ENCODE measurements around the gene KCNAB1.
"Not testable (repeated sequence)": the region's sequence is repeated elsewhere in the genome, so short reads cannot be mapped to it uniquely, and the experiment has no call there.

The KCNAB1 gene

DNA sequence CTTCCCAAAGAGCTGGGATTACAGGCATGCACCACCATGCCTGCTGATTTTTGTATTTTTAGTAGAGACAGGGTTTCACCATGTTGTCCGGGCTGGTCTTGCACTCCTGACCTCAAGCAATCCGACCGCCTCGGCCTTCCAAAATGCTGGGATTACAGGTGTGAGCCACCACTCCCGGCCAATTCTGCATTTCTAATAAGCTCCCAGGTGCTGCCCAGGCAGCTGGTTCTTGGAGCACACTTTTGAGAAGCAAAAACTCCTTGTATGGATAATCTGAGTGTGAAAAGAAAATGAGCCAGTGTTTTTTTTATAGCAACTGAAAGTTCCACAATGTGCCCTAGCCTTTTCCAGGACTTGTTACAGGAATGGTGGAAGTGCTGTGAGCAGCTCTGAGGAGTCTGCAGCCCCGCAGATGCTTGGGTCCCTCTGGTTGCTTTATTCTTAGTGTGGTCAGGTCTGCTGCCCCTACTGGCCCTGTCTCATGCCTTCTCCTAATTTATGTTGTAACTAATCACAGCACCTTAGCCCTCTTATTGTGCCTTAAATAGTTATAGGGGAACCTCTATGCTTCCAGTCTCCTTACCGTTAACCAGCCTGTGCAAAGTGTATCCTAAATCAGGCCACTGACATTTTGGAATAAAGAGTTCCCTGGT, 13.5 kb upstream of the KCNAB1 start:
- Histone ChIP-seq H3K4me1 (ENCODE audit: control insufficient read depth, insufficient read depth, low read length) (no peaks in the 10 kb centered on the region), H3K9me3 (ENCODE audit: control insufficient read depth, insufficient read depth, low read length) (no peaks in the 10 kb centered on the region), H3K36me3 (ENCODE audit: control insufficient read depth, insufficient read depth, low read length) (no peaks in the 10 kb centered on the region), H3K4me3 (ENCODE audit: low read depth, low read length) (no peak overlapping the region), H3K27me3 (ENCODE audit: control insufficient read depth, insufficient read depth, low read length) (no peaks in the 10 kb centered on the region), H3K9ac (ENCODE audit: low read depth, low read length) (no peak overlapping the region), H3K27ac (ENCODE audit: low read depth, low read length) (no peak overlapping the region)

DNA sequence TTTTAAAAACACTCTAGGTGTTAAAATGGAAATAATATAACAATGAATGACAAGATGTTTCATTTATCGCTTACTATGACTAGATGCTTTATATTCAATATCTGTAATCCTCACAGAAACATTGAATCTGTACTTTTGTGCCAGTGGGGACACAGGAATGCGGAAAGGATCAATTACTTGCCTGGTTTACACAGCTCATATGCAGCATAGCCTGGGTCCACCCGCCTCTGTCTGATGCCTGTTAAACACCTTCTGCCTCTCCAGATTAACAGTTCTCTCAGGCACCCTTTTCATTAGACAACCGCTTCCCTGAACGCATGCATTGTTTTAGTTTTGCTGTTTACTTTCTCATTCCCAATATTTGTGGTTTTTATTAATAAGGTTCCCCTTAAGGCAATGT, 12.9 kb upstream of the KCNAB1 start:
- H3K9ac ChIP-seq (ENCODE audit: low read depth, low read length) = no peak overlapping the region
- no peaks in the 10 kb centered on the region for H3K27me3 ChIP-seq (ENCODE audit: control insufficient read depth, insufficient read depth, low read length)
- H3K9me3 ChIP-seq (ENCODE audit: control insufficient read depth, insufficient read depth, low read length) = no peaks in the 10 kb centered on the region
- no peak overlapping the region for H3K27ac ChIP-seq (ENCODE audit: low read depth, low read length)
- no peak overlapping the region for H3K4me3 ChIP-seq (ENCODE audit: low read depth, low read length)
- H3K36me3 ChIP-seq (ENCODE audit: control insufficient read depth, insufficient read depth, low read length) = no peaks in the 10 kb centered on the region
- no peaks in the 10 kb centered on the region for H3K4me1 ChIP-seq (ENCODE audit: control insufficient read depth, insufficient read depth, low read length)

DNA sequence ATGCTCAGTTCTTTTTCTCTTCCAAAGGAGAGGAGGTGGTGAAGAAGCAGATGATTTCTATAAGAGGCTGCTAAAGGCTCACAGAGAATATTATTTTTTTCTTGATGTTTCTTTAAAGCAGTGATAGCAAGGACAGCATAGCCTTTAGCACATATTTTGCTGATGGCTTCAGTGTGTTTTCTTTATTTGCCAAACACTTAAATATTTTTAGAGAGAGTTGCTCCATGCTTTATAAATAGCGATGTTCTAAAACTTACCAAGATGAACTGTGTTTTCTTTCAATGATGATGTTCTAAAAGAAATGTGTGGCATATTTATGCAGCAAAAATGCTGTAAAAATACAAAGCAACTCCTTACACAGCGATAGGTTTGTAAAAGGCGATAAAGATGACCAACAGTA, 11.8 kb upstream of the KCNAB1 start:
- Histone ChIP-seq H3K9me3 (ENCODE audit: control insufficient read depth, insufficient read depth, low read length) (no peaks in the 10 kb centered on the region), H3K4me1 (ENCODE audit: control insufficient read depth, insufficient read depth, low read length) (no peaks in the 10 kb centered on the region), H3K9ac (ENCODE audit: low read depth, low read length) (no peak overlapping the region), H3K27ac (ENCODE audit: low read depth, low read length) (no peak overlapping the region), H3K4me3 (ENCODE audit: low read depth, low read length) (no peak overlapping the region), H3K36me3 (ENCODE audit: control insufficient read depth, insufficient read depth, low read length) (no peaks in the 10 kb centered on the region), H3K27me3 (ENCODE audit: control insufficient read depth, insufficient read depth, low read length) (no peaks in the 10 kb centered on the region)

DNA sequence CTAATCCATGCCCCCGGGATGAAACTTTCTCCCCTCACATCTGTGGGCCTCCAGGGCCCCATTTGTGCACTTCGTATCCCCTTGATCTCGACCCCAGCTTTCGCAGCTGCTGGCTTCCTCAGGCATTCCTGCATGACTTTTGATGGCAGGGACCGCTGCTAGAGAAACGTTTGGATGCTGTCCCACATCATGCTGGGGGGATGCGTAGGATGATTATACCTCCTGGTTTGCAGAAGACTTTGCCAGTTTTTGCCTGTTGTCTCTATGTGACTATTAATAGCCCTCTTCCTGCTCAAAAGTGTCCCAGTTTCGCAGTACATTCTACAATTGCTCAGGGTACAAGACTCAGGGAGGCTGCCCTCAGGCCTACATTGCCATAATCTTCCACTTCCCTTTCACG, 10.4 kb upstream of the KCNAB1 start:
- no peak overlapping the region for H3K27ac ChIP-seq (ENCODE audit: low read depth, low read length)
- H3K27me3 ChIP-seq (ENCODE audit: control insufficient read depth, insufficient read depth, low read length) = no peaks in the 10 kb centered on the region
- no peaks in the 10 kb centered on the region for H3K4me1 ChIP-seq (ENCODE audit: control insufficient read depth, insufficient read depth, low read length)
- no peaks in the 10 kb centered on the region for H3K36me3 ChIP-seq (ENCODE audit: control insufficient read depth, insufficient read depth, low read length)
- no peak overlapping the region for H3K9ac ChIP-seq (ENCODE audit: low read depth, low read length)
- H3K4me3 ChIP-seq (ENCODE audit: low read depth, low read length) = no peak overlapping the region
- no peaks in the 10 kb centered on the region for H3K9me3 ChIP-seq (ENCODE audit: control insufficient read depth, insufficient read depth, low read length)

DNA sequence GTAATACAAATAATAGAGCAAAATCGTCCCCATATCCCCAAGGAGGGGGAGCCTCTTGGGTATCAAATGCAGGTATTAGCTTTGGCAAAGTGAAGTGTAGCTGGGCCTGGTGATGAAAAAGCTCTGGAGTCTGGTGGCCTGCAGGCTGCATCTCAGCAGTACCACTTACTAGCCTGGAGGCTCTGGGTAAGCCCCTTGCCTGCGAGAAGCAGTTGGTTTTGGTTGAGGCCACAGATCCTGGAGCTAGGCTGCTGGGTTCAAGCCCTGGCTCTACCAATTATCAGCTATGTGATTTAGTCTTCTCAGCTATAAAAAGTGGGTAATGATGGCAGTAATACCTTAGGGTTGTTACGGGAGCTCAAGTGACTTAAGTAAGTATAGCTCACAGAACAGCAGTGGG, 6.1 kb downstream of the KCNAB1 start:
- Histone ChIP-seq H3K4me1 (ENCODE audit: control insufficient read depth, insufficient read depth, low read length) (no peaks in the 10 kb centered on the region), H3K27me3 (ENCODE audit: control insufficient read depth, insufficient read depth, low read length) (no peaks in the 10 kb centered on the region), H3K9ac (ENCODE audit: low read depth, low read length) (no peak overlapping the region), H3K4me3 (ENCODE audit: low read depth, low read length) (no peak overlapping the region), H3K9me3 (ENCODE audit: control insufficient read depth, insufficient read depth, low read length) (no peaks in the 10 kb centered on the region), H3K27ac (ENCODE audit: low read depth, low read length) (no peak overlapping the region), H3K36me3 (ENCODE audit: control insufficient read depth, insufficient read depth, low read length) (no peaks in the 10 kb centered on the region)

DNA sequence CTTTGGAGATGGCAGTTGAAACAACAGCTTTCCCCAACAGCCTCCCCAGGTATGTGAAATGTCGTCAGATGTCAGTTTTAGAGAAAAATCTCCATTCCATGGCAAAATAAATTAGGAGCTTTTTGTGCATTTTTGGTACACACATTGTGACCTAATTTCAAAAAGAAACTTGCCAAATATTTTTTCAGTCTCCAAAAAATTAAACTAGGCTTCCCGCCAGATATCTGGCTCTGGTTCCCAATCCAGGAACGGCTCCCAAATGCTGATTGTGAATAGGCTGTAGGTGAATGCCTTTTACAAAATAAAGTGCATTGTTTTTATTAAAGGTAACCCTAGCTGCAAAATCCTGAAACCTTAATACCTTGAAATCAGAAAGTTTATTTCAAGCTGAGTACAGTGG, 10.9 kb downstream of the KCNAB1 start:
- Histone ChIP-seq H3K4me3 (ENCODE audit: low read depth, low read length) (no peak overlapping the region), H3K27me3 (ENCODE audit: control insufficient read depth, insufficient read depth, low read length) (no peaks in the 10 kb centered on the region), H3K4me1 (ENCODE audit: control insufficient read depth, insufficient read depth, low read length) (no peaks in the 10 kb centered on the region), H3K27ac (ENCODE audit: low read depth, low read length) (no peak overlapping the region), H3K9ac (ENCODE audit: low read depth, low read length) (no peak overlapping the region), H3K9me3 (ENCODE audit: control insufficient read depth, insufficient read depth, low read length) (no peaks in the 10 kb centered on the region), H3K36me3 (ENCODE audit: control insufficient read depth, insufficient read depth, low read length) (no peaks in the 10 kb centered on the region)

DNA sequence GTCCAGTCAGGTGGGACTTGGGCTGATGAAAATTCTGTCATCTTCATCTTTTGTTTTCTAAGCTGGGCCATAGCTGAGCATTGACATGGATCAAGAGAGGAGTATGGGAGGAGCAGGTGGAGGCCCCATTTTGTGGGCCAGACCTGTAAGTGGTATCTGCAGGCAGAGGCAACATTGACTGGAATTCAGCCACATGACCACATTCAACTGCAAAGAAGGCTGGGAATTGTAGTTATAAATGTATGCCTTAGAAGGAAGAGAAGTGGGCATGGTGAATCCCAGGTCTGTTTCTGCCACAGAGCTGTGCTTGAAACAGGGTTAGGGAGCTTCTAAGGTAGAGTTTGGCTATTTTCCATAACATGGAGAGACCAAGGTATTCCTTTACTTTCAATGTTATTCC, 11.4 kb downstream of the KCNAB1 start:
- Histone ChIP-seq H3K4me3 (ENCODE audit: low read depth, low read length) (no peak overlapping the region), H3K4me1 (ENCODE audit: control insufficient read depth, insufficient read depth, low read length) (no peaks in the 10 kb centered on the region), H3K9ac (ENCODE audit: low read depth, low read length) (no peak overlapping the region), H3K9me3 (ENCODE audit: control insufficient read depth, insufficient read depth, low read length) (no peaks in the 10 kb centered on the region), H3K36me3 (ENCODE audit: control insufficient read depth, insufficient read depth, low read length) (no peaks in the 10 kb centered on the region), H3K27ac (ENCODE audit: low read depth, low read length) (no peak overlapping the region), H3K27me3 (ENCODE audit: control insufficient read depth, insufficient read depth, low read length) (no peaks in the 10 kb centered on the region)

DNA sequence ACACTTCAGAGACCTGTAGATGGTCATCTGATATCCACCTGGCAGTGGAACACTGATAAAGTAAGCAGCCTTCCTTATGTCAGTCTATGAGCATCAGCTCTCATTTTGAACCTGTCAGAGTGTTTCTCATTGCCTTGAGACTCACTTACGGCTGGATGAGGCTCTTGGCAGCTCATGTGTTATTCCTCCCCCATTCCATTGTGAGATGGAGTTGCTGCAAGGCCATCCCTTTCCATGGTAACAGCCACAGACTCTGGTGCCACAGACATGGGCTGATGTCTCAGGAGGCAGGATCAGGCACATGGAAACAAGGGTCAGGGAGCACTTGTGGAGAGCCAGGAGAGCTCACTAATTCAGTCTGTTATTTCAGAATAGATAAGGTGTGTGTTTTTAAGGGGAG, 11.9 kb downstream of the KCNAB1 start:
- no peaks in the 10 kb centered on the region for H3K9me3 ChIP-seq (ENCODE audit: control insufficient read depth, insufficient read depth, low read length)
- H3K9ac ChIP-seq (ENCODE audit: low read depth, low read length) = no peak overlapping the region
- no peak overlapping the region for H3K4me3 ChIP-seq (ENCODE audit: low read depth, low read length)
- no peaks in the 10 kb centered on the region for H3K36me3 ChIP-seq (ENCODE audit: control insufficient read depth, insufficient read depth, low read length)
- H3K27ac ChIP-seq (ENCODE audit: low read depth, low read length) = no peak overlapping the region
- no peaks in the 10 kb centered on the region for H3K4me1 ChIP-seq (ENCODE audit: control insufficient read depth, insufficient read depth, low read length)
- H3K27me3 ChIP-seq (ENCODE audit: control insufficient read depth, insufficient read depth, low read length) = no peaks in the 10 kb centered on the region

DNA sequence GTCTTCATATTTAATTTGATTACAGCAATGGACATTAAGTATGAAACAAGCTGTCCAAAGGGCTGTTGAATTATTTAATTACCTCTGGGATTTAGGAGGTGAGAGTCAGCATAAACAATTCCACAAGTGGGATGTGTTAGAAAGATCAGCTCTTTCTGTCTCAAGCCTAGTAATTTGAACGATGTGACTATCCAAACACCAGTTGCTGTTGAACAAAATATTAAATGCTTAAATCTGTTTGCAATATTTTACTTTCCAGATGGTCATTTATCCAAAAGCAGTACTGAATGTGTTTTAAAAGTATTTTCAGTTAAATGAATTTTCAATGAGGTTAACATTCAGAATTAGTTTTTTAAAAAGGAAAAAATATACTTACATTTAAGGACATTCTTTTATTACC, 12.7 kb downstream of the KCNAB1 start:
- Histone ChIP-seq H3K9ac (ENCODE audit: low read depth, low read length) (no peak overlapping the region), H3K27me3 (ENCODE audit: control insufficient read depth, insufficient read depth, low read length) (no peaks in the 10 kb centered on the region), H3K4me3 (ENCODE audit: low read depth, low read length) (no peak overlapping the region), H3K27ac (ENCODE audit: low read depth, low read length) (no peak overlapping the region), H3K36me3 (ENCODE audit: control insufficient read depth, insufficient read depth, low read length) (no peaks in the 10 kb centered on the region), H3K4me1 (ENCODE audit: control insufficient read depth, insufficient read depth, low read length) (no peaks in the 10 kb centered on the region), H3K9me3 (ENCODE audit: control insufficient read depth, insufficient read depth, low read length) (no peaks in the 10 kb centered on the region)

DNA sequence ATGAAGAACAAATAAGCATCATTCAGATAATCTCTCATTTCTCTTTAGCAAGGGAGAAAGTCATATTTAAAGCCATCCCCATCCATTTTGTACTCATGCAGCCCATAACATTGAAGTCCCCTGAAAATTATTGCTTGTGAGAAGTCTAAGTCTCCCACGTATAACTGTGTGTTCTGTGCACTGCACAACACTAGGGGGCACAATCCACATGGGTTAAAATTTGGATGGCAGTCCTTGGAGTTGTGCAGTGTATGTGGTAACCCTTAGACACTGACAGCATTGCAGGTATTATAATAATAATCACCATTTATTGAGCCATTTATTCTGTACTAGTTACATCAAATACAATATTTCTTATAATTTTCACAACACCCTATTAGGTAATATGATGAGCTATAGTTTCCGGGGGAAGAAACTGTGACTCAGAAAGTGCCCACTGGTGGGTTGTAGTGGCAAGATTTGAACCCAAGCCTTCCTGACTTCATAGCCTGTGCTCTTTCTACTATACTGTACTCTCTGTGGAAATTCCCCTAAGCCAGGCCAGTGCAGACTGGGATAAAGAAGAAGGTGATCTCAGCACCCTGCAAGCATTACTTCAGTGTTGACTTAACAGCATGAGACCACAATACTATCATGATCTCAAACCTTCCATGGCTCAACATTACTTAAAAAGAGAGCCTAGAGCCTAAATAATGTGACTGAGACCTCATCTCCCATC, 15.7 kb downstream of the KCNAB1 start:
- no peaks in the 10 kb centered on the region for H3K9me3 ChIP-seq (ENCODE audit: control insufficient read depth, insufficient read depth, low read length)
- no peak overlapping the region for H3K9ac ChIP-seq (ENCODE audit: low read depth, low read length)
- no peaks in the 10 kb centered on the region for H3K27me3 ChIP-seq (ENCODE audit: control insufficient read depth, insufficient read depth, low read length)
- H3K27ac ChIP-seq (ENCODE audit: low read depth, low read length) = no peak overlapping the region
- H3K4me3 ChIP-seq (ENCODE audit: low read depth, low read length) = no peak overlapping the region
- no peaks in the 10 kb centered on the region for H3K36me3 ChIP-seq (ENCODE audit: control insufficient read depth, insufficient read depth, low read length)
- no peaks in the 10 kb centered on the region for H3K4me1 ChIP-seq (ENCODE audit: control insufficient read depth, insufficient read depth, low read length)

DNA sequence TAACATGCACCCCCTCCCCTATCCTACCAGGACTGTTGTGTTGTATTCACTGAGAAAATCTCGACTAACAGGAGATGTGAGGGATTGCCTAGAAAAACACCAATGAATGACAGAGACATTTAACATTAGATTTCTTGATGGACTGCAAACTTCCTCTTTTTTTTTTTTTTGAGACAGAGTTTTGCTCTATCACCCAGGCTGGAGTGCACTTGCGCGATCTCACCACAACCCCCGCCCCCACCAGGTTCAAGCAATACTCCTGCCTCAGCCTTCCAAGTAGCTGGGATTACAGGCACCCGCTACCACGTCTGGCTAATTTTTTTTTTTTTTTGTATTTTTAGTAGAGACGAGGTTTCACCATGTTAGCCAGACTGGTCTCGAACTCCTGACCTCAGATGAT, 17.0 kb downstream of the KCNAB1 start:
- H3K36me3 ChIP-seq (ENCODE audit: control insufficient read depth, insufficient read depth, low read length); H3K4me3 ChIP-seq (ENCODE audit: low read depth, low read length); H3K9ac ChIP-seq (ENCODE audit: low read depth, low read length); H3K27ac ChIP-seq (ENCODE audit: low read depth, low read length); H3K4me1 ChIP-seq (ENCODE audit: control insufficient read depth, insufficient read depth, low read length); H3K27me3 ChIP-seq (ENCODE audit: control insufficient read depth, insufficient read depth, low read length); H3K9me3 ChIP-seq (ENCODE audit: control insufficient read depth, insufficient read depth, low read length): not testable (repeated sequence)
